ENCODE measurements around the gene PLGRKT.

Gene PLGRKT

GRCh38 chr9:5310851-5311250 lies 126.9 kb downstream of the PLGRKT start:
- DNase-seq (ENCODE audit: low spot score): no peak

All from COLO829 (cell line).